ENCODE results near the gene B4GALT2. TPM values are rescaled to one million over a fixed set of nuclear protein-coding genes. Genes with fewer than 3 reads are reported as not detected.

Gene B4GALT2
- total RNA-seq, 4 donors from 2014 or later = 22.3 to 30.3 (median 24.7) TPM

DNA sequence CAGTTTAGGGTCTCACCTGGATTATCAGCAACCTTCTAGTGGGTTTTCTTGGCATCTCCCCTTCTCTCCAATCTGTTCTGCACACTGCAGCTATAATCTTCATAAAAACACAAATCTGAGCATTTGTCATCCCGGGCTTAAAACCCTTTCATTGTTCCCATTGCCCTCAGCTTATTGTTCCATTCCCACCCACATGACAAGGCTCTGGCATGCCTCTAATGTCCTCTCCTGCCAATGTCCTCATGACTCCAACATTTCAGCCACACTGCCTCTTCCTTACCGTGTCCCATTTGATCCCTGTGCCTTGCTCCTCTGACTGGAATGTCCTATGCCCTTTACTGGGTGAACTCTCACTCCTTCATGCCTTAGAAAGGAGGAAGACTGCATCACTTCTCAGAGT is 16.7 kb upstream of the B4GALT2 start:
- WGBS, 2 donors = 88 to 91% methylated on average over 2 of the region's 2 CpGs
- intact Hi-C loops (cut with DNase I) = no loop called here
- Histone ChIP-seq H3K27ac (no peak overlapping the region), H3K27me3 (no peaks in the 10 kb centered on the region), H3K9me3 (no peaks in the 10 kb centered on the region), H3K4me1 (no peaks in the 10 kb centered on the region), H3K4me3 (replicated peaks in 1 of 3) (no peak overlapping the region), H3K36me3 (peaks cover 18 to 29% of the 10 kb centered on the region in 2 donors)
- TF ChIP-seq POLR2A (IDR thresholded peaks at IDR 0.05) = no peak
- TF ChIP-seq, protein P1, sequence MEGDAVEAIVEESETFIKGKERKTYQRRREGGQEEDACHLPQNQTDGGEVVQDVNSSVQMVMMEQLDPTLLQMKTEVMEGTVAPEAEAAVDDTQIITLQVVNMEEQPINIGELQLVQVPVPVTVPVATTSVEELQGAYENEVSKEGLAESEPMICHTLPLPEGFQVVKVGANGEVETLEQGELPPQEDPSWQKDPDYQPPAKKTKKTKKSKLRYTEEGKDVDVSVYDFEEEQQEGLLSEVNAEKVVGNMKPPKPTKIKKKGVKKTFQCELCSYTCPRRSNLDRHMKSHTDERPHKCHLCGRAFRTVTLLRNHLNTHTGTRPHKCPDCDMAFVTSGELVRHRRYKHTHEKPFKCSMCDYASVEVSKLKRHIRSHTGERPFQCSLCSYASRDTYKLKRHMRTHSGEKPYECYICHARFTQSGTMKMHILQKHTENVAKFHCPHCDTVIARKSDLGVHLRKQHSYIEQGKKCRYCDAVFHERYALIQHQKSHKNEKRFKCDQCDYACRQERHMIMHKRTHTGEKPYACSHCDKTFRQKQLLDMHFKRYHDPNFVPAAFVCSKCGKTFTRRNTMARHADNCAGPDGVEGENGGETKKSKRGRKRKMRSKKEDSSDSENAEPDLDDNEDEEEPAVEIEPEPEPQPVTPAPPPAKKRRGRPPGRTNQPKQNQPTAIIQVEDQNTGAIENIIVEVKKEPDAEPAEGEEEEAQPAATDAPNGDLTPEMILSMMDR (IDR thresholded peaks at IDR 0.05) = no peak
- DNase-seq = no peak

- no peak for DNase-seq
- no peak overlapping the region for H3K27ac ChIP-seq
- no peaks in the 10 kb centered on the region for H3K9me3 ChIP-seq
- WGBS, 2 donors = 90 to 97% methylated on average over 3 of the region's 3 CpGs
- intact Hi-C loops (cut with DNase I) = no loop called here
- H3K27me3 ChIP-seq = no peaks in the 10 kb centered on the region
- no peak overlapping the region for H3K4me3 ChIP-seq (replicated peaks in 1 of 3)
- TF ChIP-seq POLR2A (IDR thresholded peaks at IDR 0.05) = no peak
- TF ChIP-seq, protein P1 (IDR thresholded peaks at IDR 0.05) = no peak
- H3K36me3 ChIP-seq = peaks cover 12 to 22% of the 10 kb centered on the region in 2 donors
- H3K4me1 ChIP-seq = no peaks in the 10 kb centered on the region
Observed at GRCh38 chr1:43963006-43963405, 16.0 kb upstream of the B4GALT2 start.

DNA sequence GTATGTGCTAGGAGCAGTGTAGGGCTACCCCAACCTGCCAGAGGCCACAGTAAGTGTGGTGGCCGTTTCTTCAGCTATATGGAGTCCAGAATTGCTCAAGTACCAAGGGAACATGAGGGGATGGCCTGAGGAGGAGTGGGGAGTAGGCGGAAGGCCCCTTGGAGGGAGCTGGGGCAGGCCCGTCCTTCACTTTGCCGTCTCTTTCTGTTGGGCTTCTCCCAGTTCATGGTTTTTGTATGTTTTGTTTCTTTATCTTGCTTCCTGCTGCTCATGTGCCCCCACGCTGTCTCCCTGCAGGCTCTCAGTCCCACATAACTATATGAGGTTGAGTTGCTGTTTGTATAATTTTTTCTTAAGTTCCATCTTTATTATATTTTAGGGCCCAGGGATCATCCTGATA is 15.1 kb upstream of the B4GALT2 start:
- 84 to 87% methylated on average over 5 of the region's 5 CpGs for WGBS, 2 donors
- no peak overlapping the region for H3K4me3 ChIP-seq (replicated peaks in 1 of 3)
- TF ChIP-seq, protein P1 (IDR thresholded peaks at IDR 0.05) = no peak
- no peak for TF ChIP-seq POLR2A (IDR thresholded peaks at IDR 0.05)
- peaks cover 8 to 15% of the 10 kb centered on the region in 2 donors for H3K36me3 ChIP-seq
- no peaks in the 10 kb centered on the region for H3K27me3 ChIP-seq
- DNase-seq = no peak
- no peaks in the 10 kb centered on the region for H3K4me1 ChIP-seq
- intact Hi-C loops (cut with DNase I) = no loop called here
- H3K9me3 ChIP-seq = no peaks in the 10 kb centered on the region
- no peak overlapping the region for H3K27ac ChIP-seq

- Histone ChIP-seq H3K4me3 (replicated peaks in 1 of 3) (no peak overlapping the region), H3K36me3 (peaks cover 8 to 13% of the 10 kb centered on the region in 2 donors), H3K27ac (no peak overlapping the region), H3K9me3 (no peaks in the 10 kb centered on the region), H3K4me1 (peaks cover 2% of the 10 kb centered on the region in 2 donors), H3K27me3 (no peaks in the 10 kb centered on the region)
- intact Hi-C loops (cut with DNase I) = no loop called here
- no peak for TF ChIP-seq POLR2A (IDR thresholded peaks at IDR 0.05)
- TF ChIP-seq, protein P1 (IDR thresholded peaks at IDR 0.05) = no peak
- no peak for DNase-seq
- WGBS, 2 donors = 92 to 94% methylated on average over 2 to 3 of the region's 3 CpGs
Observed at GRCh38 chr1:43965316-43965715, 13.7 kb upstream of the B4GALT2 start.

- 83 to 87% methylated on average over 6 of the region's 6 CpGs for WGBS, 2 donors
- Histone ChIP-seq H3K4me3 (replicated peaks in 1 of 3) (no peak overlapping the region), H3K4me1 (peaks cover 5 to 11% of the 10 kb centered on the region in 2 donors), H3K27ac (no peak overlapping the region), H3K9me3 (no peaks in the 10 kb centered on the region), H3K36me3 (peaks cover 0 to 4% of the 10 kb centered on the region in 2 donors), H3K27me3 (no peaks in the 10 kb centered on the region)
- TF ChIP-seq, protein P1 (IDR thresholded peaks at IDR 0.05) = no peak
- TF ChIP-seq POLR2A (IDR thresholded peaks at IDR 0.05) = no peak
- intact Hi-C loops (cut with DNase I) = no loop called here
- DNase-seq = no peak
Observed at GRCh38 chr1:43968348-43968948, 10.6 kb upstream of the B4GALT2 start.
